K562 (cell line): ENCODE results near the gene KLK2.

Experiments used
- ADNP ChIP-seq: fragments of 200-800 bp; sonication (Bioruptor generic); IDR thresholded peaks from 2 replicates; pipeline ENCODE4 v1.6.1; 2016; ENCODE audit warnings: missing genetic modification characterization, missing compliant biosample characterization
- ERF ChIP-seq: fragments of 450-650 bp; formaldehyde crosslinking; IDR thresholded peaks from 2 replicates; pipeline ENCODE4 v1.4.0; 2020; ENCODE audit warnings: mild to moderate bottlenecking, mixed read lengths
- FOXM1 ChIP-seq, 2 experiments: fragments of 450-650 bp in 1 of 2; sonication (generic) in 1 of 2; formaldehyde crosslinking in 1 of 2; IDR thresholded peaks; 2 replicates each; pipeline versions ENCODE4 v1.6.1 to v1.9.0; 2017 to 2022; ENCODE audit warnings: low read depth in 2 of 2, mild to moderate bottlenecking in 2 of 2, missing genetic modification reagents in 1 of 2, moderate library complexity in 1 of 2
- GABPB2 ChIP-seq: fragments of 250-450 bp; sonication (Bioruptor Pico); conservative IDR thresholded peaks from 2 replicates; pipeline ENCODE4 v1.5.1; 2021; ENCODE audit warnings: mild to moderate bottlenecking
- RAD21 ChIP-seq, 2 experiments: fragments of 250-450 bp in 1 of 2; fragments of 450-650 bp in 1 of 2; sonication (Bioruptor Pico) in 1 of 2; formaldehyde crosslinking in 1 of 2; IDR thresholded peaks in 1 of 2; conservative IDR thresholded peaks in 1 of 2; 2 replicates each; pipeline versions ENCODE4 v1.4.0 to v1.8.0; 2020 to 2022; ENCODE audit warnings: mild to moderate bottlenecking in 2 of 2, moderate library complexity in 1 of 2
- SMC3 ChIP-seq: conservative IDR thresholded peaks from 2 replicates; pipeline ENCODE4 v1.6.1; 2011; ENCODE audit warnings: low read depth, low read length, improper control_type of control experiment; ENCODE audit not compliant: insufficient read depth
- TRIM24 ChIP-seq, 2 experiments: fragments of 450-650 bp; IDR thresholded peaks; 2 replicates each; pipeline ENCODE4 v1.6.1; 2016
- TF ChIP-seq, protein P1 (sequence below): fragments of 200-800 bp; sonication (Bioruptor generic); IDR thresholded peaks from 2 replicates; pipeline ENCODE4 v1.6.1; 2017; ENCODE audit warnings: missing genetic modification characterization, missing compliant biosample characterization

GRCh38 chr19:50877338-50877737 lies 4.1 kb downstream of the KLK2 start:
- TF ChIP-seq TRIM24 (IDR thresholded peaks at IDR 0.05) (no peak), RAD21 (CRISPR knock-in tag; conservative IDR thresholded peaks at IDR 0.05 in 1 of 2, IDR thresholded peaks at IDR 0.05 in 1 of 2) (no peak), FOXM1 (IDR thresholded peaks at IDR 0.05; ENCODE audit: low read depth) (no peak), FOXM1 (CRISPR knock-in tag; IDR thresholded peaks at IDR 0.05; ENCODE audit: low read depth) (no peak), GABPB2 (CRISPR knock-in tag) (no peak), SMC3 (no peak), ERF (CRISPR knock-in tag) (no peak), ADNP (tag) (no peak)
- TF ChIP-seq, protein P1, sequence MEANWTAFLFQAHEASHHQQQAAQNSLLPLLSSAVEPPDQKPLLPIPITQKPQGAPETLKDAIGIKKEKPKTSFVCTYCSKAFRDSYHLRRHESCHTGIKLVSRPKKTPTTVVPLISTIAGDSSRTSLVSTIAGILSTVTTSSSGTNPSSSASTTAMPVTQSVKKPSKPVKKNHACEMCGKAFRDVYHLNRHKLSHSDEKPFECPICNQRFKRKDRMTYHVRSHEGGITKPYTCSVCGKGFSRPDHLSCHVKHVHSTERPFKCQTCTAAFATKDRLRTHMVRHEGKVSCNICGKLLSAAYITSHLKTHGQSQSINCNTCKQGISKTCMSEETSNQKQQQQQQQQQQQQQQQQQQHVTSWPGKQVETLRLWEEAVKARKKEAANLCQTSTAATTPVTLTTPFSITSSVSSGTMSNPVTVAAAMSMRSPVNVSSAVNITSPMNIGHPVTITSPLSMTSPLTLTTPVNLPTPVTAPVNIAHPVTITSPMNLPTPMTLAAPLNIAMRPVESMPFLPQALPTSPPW (CRISPR knock-in tag): no peak
